BE2C (cell line): Measurements from ENCODE around the gene THSD4.

ENCODE experiments used
- DNase-seq: peaks from one replicate; pipeline ENCODE4 v3.0.0-alpha.2; 2020
- H3K27me3 ChIP-seq: fragments of 250-450 bp; sonication (Bioruptor Pico); 2 replicates; pipeline ENCODE4 v1.5.1; 2020; ENCODE audit warnings: mild to moderate bottlenecking
- H3K36me3 ChIP-seq: fragments of 250-450 bp; sonication (Bioruptor Pico); 2 replicates; pipeline ENCODE4 v1.5.1; 2020; ENCODE audit warnings: mild to moderate bottlenecking
- H3K4me1 ChIP-seq: fragments of 250-450 bp; sonication (Bioruptor Pico); 2 replicates; pipeline ENCODE4 v1.5.1; 2020
- H3K4me3 ChIP-seq: 2 replicates; pipeline ENCODE4 v1.5.1; 2011; ENCODE audit warnings: low read depth, low read length
- H3K9me3 ChIP-seq: fragments of 250-450 bp; sonication (Bioruptor Pico); 2 replicates; pipeline ENCODE4 v1.5.1; 2020
- CTCF ChIP-seq: IDR thresholded peaks from 2 replicates; pipeline ENCODE4 v1.5.1; 2012; ENCODE audit warnings: mild to moderate bottlenecking, low read depth, low read length

THSD4 gene

DNA sequence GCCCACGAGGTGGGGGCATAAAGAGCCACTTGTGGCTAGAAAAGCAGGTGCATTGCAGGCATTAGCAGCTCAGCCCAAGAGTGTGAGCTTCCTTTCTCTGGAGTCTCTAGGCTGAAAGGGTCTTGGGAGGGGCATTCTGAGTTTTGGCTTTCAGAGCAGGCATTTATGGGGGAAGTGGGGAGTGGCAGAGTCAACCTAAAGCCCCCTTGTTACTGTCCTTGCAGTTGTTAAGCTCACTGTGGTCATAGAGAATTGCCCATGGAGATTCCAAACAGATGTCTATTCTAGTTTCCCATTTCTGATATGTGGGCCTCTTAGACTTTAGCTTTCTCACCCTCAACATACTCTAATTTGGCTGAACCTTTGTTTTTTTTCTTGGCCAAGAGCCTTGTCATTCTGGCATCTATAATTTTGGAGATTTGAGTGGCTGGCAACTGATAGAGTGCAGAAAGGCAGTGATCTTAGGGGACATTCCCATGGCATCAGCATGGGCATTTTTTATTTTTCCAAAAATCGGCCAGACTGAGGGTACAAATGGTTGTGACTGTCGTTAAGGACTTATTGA lies 217.9 kb downstream of the THSD4 start:
- DNase-seq = no peak
- Histone ChIP-seq H3K27me3 (no peaks in the 10 kb centered on the region), H3K9me3 (no peaks in the 10 kb centered on the region), H3K36me3 (no peaks in the 10 kb centered on the region), H3K4me3 (no peak overlapping the region), H3K4me1 (no peaks in the 10 kb centered on the region)
- TF ChIP-seq CTCF = no peak

DNA sequence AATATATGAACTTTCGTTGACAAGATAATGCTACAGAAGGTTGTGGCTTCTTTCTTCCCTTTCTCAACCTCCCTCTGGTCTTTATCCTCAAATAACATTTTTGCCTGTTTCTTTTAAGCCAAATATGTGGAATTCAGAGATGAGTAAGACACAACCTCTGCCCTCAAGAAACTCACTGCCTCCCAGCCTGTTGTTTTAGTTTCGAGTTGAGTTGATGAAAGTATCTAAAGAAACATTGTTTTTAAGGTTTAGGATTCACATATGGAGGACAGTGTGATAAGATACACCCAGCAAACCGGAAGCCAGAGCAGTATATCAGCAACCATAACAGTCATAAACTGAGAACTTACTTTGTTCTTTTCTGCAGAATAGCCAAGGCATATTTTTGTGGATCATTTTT lies 218.6 kb downstream of the THSD4 start:
- H3K36me3 ChIP-seq = no peaks in the 10 kb centered on the region
- TF ChIP-seq CTCF = no peak
- no peak overlapping the region for H3K4me3 ChIP-seq
- DNase-seq = no peak
- H3K9me3 ChIP-seq = no peaks in the 10 kb centered on the region
- no peaks in the 10 kb centered on the region for H3K27me3 ChIP-seq
- no peaks in the 10 kb centered on the region for H3K4me1 ChIP-seq

DNA sequence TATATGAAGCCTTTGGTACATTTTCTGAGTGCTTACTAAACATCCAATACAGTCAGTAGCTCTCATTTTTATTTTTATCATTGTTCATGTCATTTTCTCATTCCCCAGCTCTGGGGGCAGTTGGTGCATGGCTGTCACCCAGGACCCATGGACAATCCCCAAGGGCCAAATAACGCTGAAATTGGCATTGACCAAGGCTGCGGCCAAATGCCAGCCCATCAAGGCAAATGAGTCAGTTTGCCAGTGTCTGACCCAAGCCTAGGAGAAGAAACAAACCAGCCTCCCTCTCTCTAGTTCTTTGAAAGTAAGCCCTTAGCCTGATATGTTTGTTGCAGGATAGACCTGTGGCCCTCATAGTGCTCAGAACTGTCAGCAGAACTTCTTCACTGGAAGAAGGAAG lies 219.2 kb downstream of the THSD4 start:
- no peak for DNase-seq
- Histone ChIP-seq H3K4me3 (no peak overlapping the region), H3K9me3 (no peaks in the 10 kb centered on the region), H3K36me3 (no peaks in the 10 kb centered on the region), H3K27me3 (no peaks in the 10 kb centered on the region), H3K4me1 (no peaks in the 10 kb centered on the region)
- TF ChIP-seq CTCF = no peak

DNA sequence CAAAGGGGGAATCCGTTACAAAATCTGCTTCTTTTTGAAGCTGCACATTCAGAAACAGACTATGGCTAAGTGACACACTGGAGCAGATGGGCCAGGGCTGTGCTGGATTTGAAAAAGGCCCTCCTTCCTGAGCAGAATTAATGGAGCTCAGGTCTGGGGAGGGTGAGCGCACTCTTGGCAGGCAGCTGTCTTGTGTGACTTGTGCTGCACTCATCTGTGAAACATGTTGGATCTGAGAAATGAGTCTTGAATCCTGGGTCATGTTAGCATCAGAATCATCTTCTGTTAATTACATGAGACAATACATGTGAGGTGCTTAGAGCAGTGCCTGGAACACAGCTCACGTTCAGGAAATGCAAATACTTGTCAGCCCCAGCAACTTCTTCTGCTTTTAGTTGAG lies 219.6 kb downstream of the THSD4 start:
- Histone ChIP-seq H3K4me1 (no peaks in the 10 kb centered on the region), H3K9me3 (no peaks in the 10 kb centered on the region), H3K36me3 (no peaks in the 10 kb centered on the region), H3K4me3 (no peak overlapping the region), H3K27me3 (no peaks in the 10 kb centered on the region)
- TF ChIP-seq CTCF = no peak
- no peak for DNase-seq

- Histone ChIP-seq H3K4me3 (no peak overlapping the region), H3K36me3 (no peaks in the 10 kb centered on the region), H3K27me3 (no peaks in the 10 kb centered on the region), H3K9me3 (no peaks in the 10 kb centered on the region), H3K4me1 (no peaks in the 10 kb centered on the region)
- no peak for TF ChIP-seq CTCF
- no peak for DNase-seq
Observed at GRCh38 chr15:71335591-71335990, 220.3 kb downstream of the THSD4 start.

DNA sequence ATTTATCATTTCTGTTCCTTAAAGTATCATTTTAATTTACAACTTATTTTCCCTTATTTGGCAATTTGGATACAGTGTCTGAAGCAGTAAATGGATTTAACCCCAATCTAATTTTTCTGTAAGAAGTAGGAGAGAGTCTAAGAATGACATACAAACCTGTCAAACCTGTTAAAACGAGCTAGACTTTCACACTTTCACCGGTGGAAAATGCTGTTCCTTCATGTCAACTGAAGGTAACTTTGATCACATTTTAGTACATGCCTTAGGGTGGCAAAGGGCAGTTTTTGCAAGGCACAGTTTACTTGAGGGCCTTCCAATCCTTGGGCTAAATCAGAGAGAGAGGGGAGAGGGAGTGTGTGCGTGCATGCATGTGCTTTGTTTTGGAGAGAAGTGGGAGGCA lies 221.4 kb downstream of the THSD4 start:
- Histone ChIP-seq H3K4me1 (no peaks in the 10 kb centered on the region), H3K36me3 (no peaks in the 10 kb centered on the region), H3K4me3 (no peak overlapping the region), H3K9me3 (no peaks in the 10 kb centered on the region), H3K27me3 (no peaks in the 10 kb centered on the region)
- DNase-seq = no peak
- no peak for TF ChIP-seq CTCF
